Measurements from ENCODE around the gene MRPL20.
"Not testable (repeated sequence)": the region's sequence is repeated elsewhere in the genome, so short reads cannot be mapped to it uniquely, and the experiment has no call there.

Gene MRPL20

DNA sequence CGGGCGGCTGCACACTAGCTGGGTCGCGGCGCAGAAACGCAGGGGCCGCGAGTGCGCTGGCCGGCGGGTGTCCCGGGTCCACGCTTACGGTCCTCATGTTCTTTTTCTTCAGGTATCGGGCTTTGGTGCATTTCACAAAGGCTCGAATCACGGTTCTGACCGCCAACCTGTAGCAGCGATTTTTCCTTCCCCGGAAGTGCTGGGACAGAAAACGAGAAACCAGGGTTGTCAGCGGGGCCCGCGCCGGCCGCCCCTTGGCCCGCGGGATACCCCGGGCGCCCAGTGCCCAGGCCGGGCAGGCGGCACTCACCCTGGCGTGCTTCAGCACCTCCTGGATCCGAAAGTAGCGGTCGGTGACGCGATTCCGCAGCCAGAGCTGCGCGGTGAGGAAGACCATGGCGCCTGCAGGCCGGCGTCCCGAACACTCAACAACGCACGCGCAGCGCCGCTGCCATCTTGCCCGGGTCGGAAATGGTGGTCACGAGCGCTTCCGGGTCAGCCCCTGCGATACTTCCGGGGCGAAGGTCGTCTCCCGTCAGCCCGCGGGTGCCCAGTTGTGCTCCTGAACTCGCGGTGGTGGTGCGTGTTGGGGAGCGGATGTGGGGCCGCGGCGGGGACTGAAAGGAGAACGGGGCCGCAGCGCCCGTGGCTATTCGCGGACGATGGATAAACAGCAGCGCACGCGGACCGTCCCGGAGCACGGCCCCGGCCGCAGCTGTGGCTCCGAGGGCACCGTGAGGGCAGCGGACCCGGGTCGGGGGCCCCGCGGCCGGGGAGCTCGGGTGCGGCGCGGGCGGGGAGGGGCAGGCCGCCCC is at the start of gene MRPL20:
TSS of gene MRPL20 (minus strand) at position 473 of the 815 bp plus-strand sequence. CDS start at position 397, 76 bp downstream.
- peak; percentile 58 for DNase-seq (ENCODE audit: low read depth)

DNA sequence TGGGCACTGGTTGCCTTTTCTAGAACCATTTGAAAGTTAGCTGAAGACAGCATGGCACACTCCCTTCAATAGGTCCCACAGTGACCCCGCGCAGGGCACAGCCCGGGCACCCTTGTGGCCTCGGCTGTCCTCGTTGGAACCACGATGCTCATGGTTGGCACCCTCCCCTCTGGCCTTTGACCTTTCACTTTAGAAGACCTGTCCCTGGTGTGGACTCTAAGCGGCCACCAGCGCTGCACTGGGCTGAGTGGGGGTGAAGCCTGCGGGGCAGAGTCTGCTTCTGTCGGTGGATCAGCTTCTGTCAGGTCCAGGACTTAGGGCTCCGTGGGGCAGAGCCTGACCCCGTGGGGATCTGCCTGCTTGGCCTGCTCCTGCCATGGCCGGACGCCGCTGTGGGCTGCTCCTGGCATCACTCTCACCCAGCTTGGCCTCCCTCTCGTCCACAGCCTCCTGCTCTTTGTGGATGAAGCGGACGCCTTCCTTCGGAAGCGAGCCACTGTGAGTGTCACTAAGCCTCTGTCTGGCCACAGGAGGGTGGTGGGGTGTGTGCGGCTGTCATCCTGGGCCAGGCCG is 49.7 kb upstream of the MRPL20 start:
- not testable (repeated sequence) for DNase-seq (ENCODE audit: low read depth)

DNA sequence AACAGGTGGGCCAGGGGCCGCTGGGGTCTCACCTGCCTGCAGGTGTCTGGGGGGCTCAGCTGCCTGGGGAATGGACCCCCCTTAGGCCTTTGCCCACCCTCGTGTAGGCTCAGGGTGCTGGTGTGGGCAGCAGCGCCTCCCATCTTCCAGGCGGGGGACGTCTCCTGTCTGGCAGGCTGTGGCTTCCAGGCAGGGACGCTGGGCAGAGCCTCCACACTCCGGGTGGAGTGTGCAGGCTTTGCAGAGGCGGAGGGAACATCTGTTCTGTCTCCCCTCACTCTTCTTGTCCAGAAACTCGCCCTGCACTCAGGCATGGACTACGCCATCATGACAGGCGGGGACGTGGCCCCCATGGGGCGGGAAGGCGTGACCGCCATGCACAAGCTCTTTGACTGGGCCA is 48.8 kb upstream of the MRPL20 start:
- not testable (repeated sequence) for DNase-seq (ENCODE audit: low read depth)

DNA sequence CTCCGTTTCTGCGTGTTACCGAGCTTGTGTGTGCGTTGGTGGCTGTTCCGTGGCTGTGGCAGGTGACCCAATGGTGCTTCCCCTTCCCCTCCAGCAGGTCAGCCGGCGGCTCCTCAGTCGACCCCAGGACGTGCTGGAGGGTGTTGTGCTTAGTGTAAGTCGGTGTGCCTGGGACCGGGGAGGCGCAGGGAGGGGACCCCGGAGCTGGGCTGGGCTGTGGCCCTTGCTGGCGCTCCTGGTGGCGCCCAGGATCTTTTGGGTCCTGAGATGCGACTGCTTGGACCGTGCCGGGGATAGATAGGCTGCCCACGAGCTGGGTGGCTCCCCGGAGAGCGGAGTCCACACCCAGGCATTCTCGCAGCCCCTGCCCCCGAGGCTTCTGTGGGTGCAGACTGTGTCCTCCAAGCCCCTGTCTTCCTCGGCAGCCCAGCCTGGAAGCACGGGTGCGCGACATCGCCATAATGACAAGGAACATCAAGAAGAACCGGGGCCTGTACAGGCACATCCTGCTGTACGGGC is 48.3 kb upstream of the MRPL20 start:
- no peak for DNase-seq (ENCODE audit: low read depth)

DNA sequence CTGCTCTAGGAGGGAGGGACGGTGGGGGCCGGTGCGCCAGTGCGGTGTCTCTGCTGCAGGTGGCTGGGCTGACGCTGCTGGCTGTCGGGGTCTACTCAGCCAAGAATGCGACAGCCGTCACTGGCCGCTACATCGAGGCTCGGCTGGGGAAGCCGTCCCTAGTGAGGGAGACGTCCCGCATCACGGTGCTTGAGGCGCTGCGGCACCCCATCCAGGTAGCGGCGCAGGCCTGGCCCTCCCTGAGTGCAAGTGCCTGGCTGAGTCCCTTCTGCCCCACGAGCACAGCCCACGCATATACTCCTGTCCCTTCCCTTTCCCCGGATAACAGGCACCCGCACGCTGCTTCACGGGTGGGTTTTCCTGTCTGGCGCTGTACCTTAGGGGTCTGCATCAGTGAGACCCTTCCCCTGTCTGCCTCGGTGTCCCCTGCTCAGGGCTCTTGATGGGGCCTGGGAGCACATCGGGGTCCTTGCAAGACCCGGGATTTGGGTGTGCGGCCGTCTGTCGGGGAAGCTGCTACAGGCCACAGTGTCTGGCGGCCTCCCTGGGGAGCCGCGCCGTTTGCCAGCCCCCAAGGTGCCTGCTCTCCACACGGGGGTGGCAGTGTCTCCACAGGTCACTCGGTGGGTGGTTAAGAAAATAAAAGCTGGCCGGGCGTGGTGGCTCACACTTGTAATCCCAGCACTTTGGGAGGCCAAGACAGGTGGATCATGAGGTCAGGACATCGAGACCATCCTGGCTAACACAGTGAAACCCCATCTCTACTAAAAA is 47.4 kb upstream of the MRPL20 start:
- not testable (repeated sequence) for DNase-seq (ENCODE audit: low read depth)

DNA sequence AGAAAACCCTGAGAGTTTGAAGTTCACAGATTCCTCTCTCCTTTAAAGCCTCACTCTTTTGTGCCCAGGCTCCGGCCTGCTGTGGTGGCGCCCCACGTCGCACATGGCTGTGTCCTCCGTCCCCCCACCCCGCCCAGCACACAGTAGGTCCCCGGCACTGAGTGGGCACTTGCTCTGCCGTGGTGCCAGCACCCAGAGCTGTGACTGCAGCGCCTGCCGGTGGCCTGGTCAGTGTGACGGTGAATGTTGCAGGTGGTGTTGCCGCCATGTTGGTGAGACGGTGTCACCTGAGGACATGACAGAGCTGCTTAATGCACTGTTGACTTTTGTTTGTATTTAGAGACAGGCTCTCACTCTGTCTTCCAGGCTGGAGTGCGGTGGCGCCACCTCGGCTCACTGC is 45.8 kb upstream of the MRPL20 start:
- no peak for DNase-seq (ENCODE audit: low read depth)

DNA sequence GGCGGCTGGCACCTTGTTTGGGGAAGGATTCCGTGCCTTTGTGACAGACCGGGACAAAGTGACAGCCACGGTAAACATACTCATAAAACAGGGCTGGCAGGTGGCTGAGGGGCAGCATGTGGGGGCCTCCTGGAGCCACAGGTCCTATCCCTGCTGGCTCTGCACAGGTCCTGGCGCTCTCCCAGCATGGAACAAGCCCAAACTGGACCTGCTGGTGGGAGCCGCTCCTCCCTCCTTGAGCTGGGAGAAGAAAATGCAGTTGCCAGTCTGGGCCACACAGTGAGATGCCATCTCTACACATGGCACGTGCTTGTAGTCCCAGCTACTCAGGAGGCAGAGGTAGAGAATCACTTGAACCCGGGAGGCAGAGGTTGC is 45.3 kb upstream of the MRPL20 start:
- DNase-seq (ENCODE audit: low read depth): not testable (repeated sequence)

DNA sequence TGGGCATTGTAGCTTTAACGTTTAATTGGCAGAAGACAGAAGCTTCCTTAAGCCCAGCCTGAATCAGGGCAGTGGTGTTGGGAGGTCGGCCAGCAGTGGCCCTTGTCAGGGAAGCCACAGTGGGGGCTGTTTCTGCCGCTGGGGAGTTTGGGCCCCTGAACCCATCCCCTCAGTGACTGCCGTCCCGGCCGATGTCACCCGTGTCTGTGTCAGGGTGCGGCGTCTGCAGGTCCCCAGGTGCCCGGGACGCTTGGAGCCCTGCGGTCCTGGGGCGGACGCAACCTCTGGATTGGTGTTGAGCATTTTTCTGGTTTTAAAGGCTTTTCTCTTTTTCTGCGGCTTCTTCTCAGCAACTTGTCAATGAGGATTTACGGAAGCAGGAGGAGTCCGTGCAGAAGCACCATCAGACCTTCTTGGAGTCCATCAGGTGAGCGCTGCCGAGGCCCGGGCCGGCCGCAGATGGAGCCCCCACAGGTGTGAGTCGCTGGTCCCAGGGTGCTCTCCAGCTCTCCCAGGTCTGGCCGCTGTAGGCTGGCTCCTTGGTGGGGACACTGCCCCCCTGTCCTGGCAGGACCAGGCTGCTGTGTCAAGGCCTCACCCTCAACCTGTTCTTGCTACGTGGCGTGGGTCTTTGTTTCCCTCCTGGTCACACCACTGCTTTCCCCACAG is 44.7 kb upstream of the MRPL20 start:
- DNase-seq (ENCODE audit: low read depth): no peak

DNA sequence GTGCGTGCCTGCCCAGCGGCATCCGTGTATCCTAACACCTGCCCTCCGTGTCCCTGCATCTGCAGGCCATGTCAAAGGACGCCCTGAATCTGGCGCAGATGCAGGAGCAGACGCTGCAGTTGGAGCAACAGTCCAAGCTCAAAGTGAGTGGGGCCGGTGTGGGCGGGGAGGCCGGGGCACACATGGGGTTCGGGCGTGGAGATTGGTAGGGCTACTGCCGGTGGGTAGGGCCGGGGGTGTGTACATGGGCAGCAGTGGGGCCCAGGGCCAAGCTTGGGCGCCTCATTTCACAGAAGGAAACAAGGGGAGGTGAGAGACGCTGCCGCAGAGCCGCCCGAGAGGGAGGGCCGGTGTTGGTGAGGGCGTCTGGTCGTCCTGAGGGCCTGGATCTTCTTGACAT is 43.5 kb upstream of the MRPL20 start:
- not testable (repeated sequence) for DNase-seq (ENCODE audit: low read depth)

DNA sequence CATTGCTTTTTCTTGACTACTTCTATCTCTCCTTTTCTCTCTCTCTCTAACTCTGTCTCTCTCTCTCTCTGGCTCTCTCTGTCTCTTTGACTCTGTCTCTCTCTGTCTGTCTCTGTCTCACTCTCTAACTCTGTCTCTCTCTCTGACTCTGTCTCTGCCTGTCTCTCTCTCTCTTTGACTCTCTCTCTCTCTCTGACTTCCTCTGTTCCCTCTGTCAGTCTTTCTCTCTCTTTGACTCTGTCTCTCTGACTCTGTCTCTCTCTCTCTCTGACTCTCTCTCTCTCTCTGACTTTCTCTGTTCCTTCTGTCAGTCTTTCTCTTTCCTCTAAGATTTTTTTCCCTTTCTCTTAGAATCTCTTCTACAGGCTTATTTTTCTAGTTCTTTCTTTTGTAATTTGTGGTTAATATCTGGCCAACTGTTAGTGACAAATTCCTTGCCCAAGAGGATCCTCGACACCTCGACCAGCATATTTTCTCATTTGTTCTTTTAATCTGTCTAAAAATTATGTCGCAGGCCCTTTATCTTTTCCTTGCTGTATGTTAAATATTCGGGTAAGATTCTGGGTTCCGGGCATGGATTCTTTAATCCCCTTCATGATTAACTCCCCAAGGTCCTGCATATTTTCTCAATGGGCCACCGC is 42.1 kb upstream of the MRPL20 start, which contains the start of gene ATAD3C:
TSS of gene ATAD3C (plus strand) at position 591 of the 641 bp plus-strand sequence. CDS start 995 bp downstream, outside the sequence.
- no peak for DNase-seq (ENCODE audit: low read depth)

DNA sequence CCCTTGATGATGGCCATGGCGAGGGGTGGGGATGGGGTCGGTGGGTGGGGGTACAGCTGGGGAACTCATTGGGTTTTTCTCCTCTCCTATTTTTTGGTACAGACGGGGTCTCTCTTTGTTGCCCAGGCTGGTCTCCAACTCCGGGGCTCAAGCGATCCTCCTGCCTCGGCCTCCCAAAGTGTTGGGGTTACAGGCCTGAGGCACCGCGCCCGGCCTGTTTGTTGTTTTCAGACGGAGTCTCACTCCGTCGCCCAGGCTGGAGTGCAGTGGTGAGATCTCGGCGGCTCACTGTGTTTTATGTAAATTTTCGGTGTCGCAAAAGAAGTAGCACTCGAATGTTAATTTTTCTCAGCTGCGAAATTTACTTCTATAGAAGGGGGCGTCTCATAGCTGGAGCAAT is 39.5 kb upstream of the MRPL20 start:
- not testable (repeated sequence) for DNase-seq (ENCODE audit: low read depth)

DNA sequence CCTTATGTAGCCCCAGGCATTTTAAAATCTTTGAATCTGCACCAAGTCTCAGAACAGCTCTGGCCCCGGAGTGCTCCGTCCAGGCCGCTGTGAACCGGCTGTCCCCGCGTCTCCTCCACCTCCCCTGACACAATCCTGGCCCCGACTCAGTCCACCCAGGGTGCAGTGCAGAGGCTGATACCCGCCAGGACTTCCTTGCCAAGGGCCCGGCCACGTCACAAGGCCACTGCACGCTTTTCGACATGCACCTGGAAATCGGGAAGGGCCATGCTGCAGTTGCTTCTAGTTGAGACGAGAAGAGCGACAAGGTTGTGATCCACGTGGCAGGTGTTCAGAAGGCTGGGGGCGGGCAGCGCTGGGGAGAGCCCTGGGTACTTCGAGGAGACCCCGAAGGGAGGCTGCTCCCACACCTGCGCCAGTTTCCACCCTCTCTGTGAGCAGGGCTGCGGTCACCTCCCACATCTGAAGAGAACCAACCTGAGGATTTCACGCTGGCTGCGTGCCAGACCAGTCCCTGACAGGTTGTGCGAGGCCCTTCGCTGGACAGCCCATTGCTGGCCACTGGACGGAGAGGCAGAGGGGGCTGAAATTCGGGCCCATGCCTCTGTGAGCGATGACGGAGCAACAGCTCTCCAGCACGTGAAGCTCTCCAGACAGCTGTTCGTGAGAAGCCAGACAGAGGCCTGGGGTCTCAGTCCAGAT is 35.1 kb upstream of the MRPL20 start:
- no peak for DNase-seq (ENCODE audit: low read depth)

DNA sequence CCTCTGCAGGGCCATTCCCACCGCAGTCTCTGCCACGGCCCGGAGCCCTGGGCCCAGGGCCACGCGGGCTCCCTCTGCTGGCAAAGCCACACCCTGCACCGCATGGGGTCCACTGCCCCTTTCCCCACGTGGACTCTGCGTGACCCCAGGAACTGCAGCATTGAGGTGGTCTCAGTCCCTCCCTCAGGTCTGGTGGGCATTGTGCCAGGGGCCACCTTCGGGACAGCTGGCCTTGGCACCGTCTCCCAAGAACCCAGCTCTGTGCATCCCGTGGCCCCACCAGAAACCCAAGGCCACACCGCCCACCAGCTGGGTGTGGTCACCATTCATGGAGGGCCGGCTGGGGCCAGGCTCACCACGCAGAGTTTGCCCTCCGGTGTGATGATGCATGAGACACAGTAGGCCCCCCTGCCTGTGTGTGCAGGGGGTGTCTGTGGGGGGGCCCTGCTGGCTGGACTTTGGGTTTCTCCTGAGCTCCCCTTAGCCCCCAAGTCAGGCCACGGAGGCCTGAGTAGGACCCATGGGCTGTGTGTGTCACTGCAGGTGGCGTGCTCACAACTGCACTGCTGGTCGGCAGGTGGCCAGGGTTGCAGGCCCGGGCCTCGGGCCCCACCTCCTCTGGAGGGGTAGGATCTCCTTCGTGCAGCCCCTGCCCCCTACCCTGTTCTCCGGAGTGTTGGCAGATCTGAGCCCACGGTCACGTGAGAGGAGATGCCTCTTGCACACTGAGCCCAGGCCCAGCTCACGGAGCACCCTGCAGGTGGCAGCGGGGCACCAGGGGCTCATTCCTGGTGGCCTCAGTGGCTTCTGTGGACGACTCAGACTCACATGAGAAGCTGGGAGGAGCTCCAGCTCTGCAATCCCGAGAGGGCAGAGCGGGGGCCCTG is 34.2 kb upstream of the MRPL20 start:
- DNase-seq (ENCODE audit: low read depth): no peak

DNA sequence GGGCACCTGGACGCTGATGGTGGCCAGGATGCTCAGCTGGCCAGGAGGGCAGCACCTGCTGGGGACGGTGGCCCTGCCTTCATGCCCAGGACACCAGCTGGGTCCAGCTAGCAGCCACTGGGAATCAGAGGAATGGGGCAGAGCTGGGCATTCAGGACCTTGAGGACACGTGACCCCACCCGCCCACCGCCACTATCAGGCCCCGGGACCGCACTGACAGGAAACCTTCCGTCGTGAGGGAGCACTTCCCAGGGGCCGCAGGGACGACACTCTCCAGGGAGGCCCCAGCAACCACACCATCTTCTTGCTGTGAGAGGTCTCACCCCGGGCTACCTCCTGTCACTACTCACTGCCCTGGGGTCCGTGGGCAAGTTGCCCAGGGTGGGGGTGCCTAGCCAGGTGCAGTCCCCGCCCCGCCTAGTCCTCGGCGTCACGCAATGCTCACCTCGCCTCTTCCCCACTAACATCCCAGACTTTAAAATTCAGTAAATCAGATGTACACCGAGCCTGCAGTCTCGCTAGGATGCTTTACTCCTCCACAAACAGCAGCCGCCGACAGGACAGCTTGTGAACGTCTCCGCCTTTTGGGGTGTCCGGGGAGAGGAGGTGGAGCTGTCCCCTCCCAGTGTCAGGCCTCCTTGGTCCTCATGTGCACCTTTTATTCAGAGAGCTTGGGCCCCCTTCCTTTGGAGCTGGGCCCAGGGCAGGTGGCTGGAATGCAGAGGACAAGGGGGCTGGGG is 33.3 kb upstream of the MRPL20 start:
- DNase-seq (ENCODE audit: low read depth): no peak

DNA sequence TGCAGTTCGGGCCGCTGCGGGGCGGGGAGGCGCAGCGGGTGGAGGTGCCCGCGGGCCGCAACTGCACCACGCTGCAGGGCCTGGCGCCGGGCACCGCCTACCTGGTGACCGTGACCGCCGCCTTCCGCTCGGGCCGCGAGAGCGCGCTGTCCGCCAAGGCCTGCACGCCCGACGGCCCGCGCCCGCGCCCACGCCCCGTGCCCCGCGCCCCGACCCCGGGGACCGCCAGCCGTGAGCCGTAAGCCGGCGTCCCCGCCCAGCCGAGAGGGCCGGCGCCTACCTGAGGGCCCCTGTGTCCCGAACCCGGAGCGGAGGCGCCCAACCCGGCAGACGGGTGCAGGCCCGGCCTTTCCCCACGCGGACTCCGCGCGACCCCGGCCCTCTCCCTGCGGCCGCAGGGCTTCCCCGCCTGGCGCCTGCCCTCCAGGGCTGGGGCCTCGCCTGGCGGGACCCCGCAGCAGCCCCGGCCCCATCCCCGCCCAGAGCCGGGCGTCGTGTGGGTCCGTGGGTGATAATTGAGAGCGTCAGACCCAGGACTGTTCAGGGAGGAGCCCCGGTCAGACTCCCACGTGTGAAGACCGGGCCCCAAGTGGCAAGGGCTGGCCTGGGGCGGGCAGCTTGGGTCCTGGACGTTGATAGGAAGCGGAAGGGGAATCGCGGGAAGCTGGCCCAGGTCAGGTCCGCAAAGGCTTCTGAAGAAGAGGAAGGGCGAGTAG is 32.6 kb upstream of the MRPL20 start:
- no peak for DNase-seq (ENCODE audit: low read depth)

DNA sequence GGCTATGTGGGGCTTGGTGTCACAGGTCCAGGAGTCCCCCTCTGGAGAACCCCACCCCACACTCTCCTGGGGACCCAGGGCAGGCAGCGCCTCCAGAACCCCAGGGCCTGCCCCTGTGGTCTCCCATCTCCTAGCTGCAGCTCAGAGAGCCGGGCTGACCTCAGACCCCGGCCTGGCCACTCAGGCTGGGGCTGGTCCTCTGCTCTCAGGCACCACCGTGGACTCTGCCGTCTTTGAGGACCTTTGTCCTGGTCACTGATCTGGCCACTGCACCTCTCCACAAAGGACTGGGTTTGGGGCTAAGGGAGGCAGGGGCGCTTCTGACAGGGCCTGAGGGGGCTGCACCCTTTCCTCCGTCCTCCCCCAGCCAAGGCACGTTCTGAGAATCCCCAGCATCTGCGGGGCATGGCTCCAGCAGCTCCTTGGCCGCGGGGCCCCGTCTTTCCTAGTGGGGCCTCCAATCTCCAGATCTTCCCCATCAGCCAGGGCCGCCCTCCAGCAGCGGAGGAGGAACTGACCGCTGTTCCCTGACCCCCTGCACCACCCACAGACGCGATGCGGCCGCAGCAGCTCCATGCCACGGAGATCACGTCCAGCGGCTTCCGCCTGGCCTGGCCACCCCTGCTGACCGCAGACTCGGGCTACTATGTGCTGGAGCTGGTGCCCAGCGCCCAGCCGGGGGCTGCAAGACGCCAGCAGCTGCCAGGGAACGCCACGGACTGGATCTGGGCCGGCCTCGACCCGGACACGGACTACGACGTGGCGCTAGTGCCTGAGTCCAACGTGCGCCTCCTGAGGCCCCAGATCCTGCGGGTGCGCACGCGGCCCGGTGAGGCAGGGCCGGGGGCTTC is 31.7 kb upstream of the MRPL20 start:
- DNase-seq (ENCODE audit: low read depth): no peak

DNA sequence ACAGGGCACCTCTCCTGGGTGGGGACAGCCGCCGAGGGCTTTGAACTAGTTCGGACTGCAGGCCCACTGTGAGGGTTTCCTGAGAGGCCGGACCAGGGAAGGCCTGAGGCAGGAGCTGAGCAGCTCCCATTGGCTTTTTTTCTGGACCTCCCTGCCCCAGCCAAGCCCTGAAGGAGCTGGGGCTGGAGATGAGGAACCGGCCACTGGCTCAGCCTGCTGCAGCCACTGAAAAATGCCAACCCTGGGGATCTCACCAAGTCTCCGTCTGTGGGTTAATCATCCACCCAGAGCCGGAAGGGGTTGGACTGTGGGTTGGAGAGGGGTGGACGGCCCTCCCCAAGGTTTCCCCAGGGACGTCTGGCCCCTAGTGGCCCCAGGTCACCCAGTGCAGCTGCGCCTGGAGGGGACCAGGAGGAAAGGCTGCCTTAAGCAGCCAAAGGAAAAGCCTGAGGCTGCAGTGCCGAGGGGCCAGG is 30.8 kb upstream of the MRPL20 start:
- DNase-seq (ENCODE audit: low read depth): no peak

Measured in HS-5 (cell line).